HG03159 (cell line): ENCODE data around the gene DNMT3B.
A peak's percentile ranks its signal among the peaks of the same experiment; 100 is the strongest.
"Not testable (repeated sequence)": the region's sequence is repeated elsewhere in the genome, so short reads cannot be mapped to it uniquely, and the experiment has no call there.

ENCODE experiments used
- ATAC-seq: cut with Tn5 transposase; IDR thresholded peaks from one replicate; pipeline ENCODE4 v1.9.1; 2021; ENCODE audit warnings: mild to moderate bottlenecking, moderate library complexity; ENCODE audit not compliant: unreplicated experiment

DNMT3B gene

DNA sequence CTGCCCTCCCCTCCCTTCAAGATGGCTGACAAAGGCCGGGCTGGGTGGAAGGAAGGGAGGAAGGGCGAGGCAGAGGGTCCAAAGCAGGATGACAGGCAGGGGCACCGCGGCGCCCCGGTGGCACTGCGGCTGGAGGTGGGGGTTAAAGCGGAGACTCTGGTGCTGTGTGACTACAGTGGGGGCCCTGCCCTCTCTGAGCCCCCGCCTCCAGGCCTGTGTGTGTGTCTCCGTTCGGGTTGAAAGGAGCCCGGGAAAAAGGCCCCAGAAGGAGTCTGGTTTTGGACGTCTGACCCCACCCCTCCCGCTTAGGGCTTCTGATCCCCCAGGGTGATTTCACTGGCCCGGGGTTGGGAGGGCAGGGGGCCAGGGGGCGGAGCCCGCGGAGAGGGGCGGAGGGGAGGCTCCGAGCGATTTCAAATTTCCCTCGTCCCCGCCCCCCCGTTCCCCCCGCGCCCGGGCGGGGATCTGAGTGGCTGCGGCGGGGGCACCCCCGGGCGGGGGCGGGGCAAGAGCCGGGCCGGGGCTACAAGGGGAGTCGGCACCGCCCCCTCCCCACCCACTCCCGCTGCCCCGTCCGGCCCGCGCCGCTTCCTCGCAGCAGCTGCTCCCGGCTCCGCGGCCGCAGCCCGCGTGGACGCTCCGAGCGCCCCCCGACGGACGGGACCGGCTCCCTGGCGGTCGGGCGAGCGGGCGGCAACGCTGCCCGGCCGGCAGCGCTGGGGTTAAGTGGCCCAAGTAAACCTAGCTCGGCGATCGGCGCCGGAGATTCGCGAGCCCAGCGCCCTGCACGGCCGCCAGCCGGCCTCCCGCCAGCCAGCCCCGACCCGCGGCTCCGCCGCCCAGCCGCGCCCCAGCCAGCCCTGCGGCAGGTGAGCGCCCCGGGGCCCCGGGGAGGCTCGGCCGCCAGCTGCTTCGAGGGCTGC is at the start of gene DNMT3B:
Gene DNMT3B, plus strand, starts transcription at position 555 of the 923 bp plus-strand sequence. CDS start 17,939 bp downstream, outside the sequence.
- peak; percentile 73 for ATAC-seq

DNA sequence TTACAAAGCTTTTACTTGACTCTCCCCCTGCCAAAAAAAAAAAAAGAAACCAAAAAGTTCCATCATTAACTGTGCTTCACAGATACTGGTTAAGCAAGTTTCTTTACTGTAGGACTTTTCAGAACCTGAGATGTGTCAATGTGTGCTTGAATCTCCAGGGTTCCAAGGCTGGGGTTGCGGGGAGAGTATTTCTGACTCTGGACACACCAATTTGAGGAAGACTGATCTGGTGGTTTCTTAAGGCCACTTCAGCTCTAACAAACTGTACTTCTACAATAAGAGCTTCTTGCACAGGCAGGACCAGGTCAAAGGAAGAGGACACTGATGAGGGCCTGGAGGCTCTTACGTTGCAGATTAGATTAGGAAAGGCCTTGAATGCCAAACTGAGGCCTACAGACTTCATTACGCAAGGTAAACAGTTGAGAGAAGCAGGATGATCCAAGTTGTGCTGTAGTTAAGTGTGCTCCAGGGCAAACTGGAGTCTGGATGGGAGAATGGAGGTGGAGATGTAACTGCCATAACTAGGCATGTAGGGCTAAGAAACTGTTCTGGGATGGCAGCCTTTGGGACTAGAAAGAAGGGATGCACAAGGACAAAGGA is 43.3 kb upstream of the DNMT3B start:
- no peak for ATAC-seq

DNA sequence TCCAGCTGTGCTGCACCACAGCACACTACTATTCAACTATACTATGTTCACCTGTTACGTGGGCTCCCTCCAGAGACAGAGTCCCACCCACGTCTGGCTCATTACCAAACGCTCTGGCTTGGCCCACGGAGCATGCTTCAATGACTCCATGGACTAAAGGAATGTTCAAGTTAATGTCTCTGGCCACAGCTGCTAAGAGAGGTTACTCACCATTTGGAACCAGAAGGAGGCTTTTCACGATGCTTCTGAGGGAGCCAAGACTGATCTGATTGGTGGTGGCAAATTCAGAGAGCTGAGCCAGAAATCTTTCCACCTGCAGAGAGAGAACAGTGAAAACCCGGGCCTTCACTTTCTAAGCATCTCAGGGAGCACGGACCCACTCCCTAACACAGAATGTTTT is 34.5 kb upstream of the DNMT3B start:
- no peak for ATAC-seq

DNA sequence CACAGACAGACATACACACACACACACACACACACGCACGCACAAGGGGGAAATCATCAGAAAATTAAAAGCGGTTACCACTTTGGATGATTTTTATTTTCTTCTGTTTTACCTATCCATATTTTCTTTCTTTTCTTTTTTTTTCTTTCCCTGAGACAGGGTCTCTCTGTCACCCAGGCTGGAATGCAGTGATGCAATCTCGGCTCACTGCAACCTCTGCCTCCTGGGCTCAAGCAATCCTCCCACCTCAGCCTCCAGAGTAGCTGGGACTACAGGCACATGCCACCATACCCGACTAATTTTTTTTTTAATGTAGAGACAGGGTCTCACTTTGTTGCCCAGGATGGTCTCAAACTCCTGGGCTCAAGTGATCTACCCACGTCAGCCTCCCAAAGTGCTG is 33.8 kb upstream of the DNMT3B start:
- ATAC-seq, result not testable (repeated sequence)

DNA sequence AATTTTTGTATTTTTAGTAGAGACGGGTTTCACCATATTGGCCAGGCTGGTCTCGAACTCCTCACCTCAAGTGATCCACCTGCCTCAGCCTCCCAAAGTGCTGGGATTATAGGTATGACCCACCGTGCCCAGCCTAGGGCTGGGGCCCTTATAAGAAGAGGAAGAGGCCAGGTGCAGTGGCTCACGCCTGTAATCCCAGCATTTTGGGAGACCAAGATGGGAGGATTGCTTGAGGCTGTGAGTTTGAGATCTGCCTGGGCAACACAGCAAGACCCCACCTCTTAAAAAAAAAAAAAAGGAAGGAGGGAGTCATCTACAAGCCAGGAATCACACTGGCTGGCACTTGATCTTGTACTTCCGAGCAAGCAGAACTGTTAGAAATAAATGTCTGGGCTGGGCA is 32.9 kb upstream of the DNMT3B start:
- ATAC-seq, result not testable (repeated sequence)

- ATAC-seq, result no peak
These were observed 30.3 kb upstream of the DNMT3B start for GRCh38 chr20:32731882-32732266.

GRCh38 chr20:32737371-32738223 is 24.6 kb upstream of the DNMT3B start:
- ATAC-seq, result no peak

DNA sequence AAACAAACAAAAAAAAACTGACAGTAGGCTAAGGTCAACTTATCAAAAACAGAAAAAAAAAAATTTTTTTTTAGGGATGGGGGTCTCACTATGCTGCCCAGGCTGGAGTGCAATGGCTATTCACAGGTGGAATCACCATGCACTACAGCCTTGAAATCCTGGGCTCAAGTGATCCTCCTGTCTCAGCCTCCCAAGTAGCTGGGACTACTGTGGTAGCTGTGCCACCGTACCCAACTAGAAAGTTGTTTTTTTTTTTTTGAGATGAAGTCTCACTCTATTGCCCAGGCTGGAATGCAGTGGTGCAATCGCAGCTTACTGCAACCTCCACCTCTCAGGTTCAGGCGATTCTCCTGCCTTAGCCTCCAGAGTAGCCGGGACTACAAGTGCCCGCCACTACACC is 21.0 kb upstream of the DNMT3B start:
- no peak for ATAC-seq

DNA sequence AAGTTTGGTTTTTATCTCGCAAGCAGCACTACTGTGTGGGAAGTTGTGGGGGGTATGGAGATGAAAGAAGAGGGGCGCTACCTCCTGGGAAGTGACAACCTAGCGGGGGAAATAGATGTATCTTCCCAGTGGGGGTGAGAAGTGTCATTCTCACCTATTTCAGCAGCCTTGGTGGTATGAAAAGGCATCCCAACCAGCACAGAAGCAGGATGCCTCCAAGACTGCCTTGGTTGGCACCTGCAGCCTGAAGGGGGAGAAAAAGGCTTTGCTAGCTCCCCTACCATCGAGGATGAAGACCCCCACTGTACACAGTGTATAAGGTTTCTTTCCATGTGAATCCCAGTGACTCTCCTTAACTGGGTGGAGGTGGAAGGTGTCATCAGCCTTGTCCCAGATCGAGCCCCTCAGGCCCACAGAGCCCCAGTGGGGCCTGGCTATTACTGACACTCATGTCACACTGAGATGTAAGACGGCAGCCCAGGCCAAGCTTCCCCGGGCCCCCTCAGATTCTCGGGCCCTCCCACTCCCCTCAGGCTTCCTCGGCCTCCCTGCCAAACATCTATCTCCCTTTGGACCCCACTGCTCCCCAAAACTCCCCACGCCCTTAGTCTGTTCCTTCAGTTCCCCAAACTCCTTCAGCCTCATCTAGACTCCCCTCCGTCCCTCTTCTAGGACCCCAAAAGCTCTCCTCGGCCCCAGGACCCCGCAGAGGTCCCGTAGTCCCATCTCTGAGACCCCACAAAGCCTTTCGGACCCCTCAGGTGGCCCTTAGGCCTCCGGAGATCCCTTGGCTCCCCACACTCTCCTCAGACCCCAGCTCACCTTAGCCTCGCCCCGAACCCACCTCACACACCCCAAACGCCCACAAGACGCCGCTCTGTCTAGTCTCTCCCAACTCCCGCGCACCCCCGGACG is 19.6 kb upstream of the DNMT3B start:
- no peak for ATAC-seq

- no peak for ATAC-seq
These were observed 18.7 kb upstream of the DNMT3B start, which contains the start of gene COMMD7 for GRCh38 chr20:32743237-32744112. Gene COMMD7 (minus strand): TSS chr20:32743467. CDS start chr20:32743391, 76 bp downstream.

DNA sequence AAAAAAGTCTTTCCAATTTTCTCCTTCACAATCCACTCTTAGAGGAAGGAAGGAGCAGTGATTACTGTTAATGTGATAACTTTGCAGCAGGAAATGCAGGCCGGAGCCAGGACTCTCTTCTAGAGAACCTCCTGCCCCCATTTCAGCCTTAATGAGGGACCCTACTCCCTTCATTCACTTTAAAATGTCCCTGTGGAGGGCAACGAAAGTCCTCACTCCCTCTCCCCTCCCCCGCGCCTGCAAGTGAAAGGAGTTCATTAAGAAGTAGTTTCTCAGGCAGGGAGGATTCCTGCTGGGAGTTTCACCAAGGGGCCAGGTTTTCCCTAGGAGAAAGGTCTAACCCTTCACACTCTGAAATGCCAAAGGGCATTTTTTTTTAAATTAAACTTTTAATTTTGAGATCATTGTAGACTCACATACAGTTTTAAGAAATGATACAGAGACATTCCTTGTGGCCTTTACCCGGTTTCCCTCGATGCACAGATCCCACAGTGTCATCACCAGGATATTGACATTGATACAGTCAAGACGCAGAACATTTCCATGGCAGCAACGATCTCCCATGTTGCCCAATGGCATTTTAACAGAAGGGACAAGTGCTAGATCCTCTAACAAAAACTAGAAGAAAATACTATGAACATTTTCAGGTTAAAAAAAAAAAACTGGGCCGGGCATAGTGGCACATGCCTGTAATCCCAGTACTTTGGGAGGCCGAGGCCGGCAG is 12.1 kb upstream of the DNMT3B start:
- no peak for ATAC-seq

GRCh38 chr20:32751293-32751692 is 10.9 kb upstream of the DNMT3B start:
- ATAC-seq, result no peak

GRCh38 chr20:32751702-32752457 is 10.3 kb upstream of the DNMT3B start:
- no peak for ATAC-seq

- no peak for ATAC-seq
These were observed 9.5 kb upstream of the DNMT3B start for GRCh38 chr20:32752458-32753250.

GRCh38 chr20:32753731-32754130 is 8.5 kb upstream of the DNMT3B start:
- ATAC-seq, result no peak

DNA sequence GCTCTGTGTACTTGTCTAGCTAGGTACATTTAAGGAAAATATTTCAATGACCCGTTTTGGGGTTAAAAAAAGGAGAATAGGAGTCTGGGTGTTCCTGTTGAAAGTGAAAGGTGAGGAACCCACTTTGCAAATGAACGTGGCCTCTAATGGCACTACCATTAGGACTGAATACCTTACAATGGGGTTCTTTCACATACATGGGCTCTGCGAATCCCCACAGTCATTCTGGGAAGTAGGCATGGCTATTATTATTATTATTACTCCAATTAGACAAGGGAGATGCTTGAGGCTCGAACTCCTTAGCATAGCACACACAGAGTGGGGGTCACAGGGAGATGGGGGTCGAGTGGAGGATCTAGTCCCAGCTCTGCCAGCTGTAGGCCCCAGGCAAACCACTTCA is 6.0 kb upstream of the DNMT3B start:
- no peak for ATAC-seq

DNA sequence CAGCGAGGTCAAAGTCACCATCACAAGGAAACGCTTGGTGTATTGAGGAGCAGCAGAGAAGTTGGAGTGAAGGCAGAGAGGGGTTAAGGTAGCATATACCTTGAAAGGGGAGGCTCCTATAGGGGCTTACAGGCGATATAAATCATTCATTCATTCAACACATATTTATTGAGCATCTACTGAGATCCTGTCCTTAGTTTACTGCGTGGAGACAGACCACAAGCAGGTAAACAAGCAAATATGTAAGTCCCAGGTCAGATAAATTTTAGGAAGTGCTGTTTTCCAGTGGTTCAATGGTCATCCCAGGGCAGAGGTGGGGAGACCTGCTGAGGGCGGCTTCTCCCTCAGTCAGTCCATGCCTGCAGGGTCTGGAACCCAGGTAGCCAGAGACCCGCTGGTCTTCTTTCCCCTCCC is 761 bp upstream of the DNMT3B start:
- no peak for ATAC-seq
